DMS114 treated with DMSO at 0.1 percent for 48 hours (cell line): ENCODE data around the gene PRR14.

ENCODE experiments used
- DNase-seq: peaks from one replicate; lab custom pipeline; 2025; ENCODE audit not compliant: unreplicated experiment; lab: John Stamatoyannopoulos, UW

PRR14 gene

GRCh38 chr16:30650369-30651123 is at the start of gene PRR14:
Gene PRR14, plus strand, starts transcription at chr16:30650960. Its CDS starts 686 bp downstream, at chr16:30651646.
- DNase-seq: peak; percentile 98

- no peak for DNase-seq
Measured at GRCh38 chr16:30601966-30602365, 48.8 kb upstream of the PRR14 start.

- no peak for DNase-seq
Measured at GRCh38 chr16:30602616-30603277, 48.0 kb upstream of the PRR14 start.

- no peak for DNase-seq
Measured at GRCh38 chr16:30603945-30604315, 46.8 kb upstream of the PRR14 start.

- no peak for DNase-seq
Measured at GRCh38 chr16:30604316-30604947, 46.3 kb upstream of the PRR14 start.

- DNase-seq: no peak
Measured at GRCh38 chr16:30605158-30605557, 45.6 kb upstream of the PRR14 start.

- no peak for DNase-seq
Measured at GRCh38 chr16:30606004-30606403, 44.8 kb upstream of the PRR14 start.

GRCh38 chr16:30609002-30609925 is 41.5 kb upstream of the PRR14 start:
- no peak for DNase-seq

GRCh38 chr16:30609926-30610839 is 40.6 kb upstream of the PRR14 start, which contains the start of gene ZNF689:
Gene ZNF689, minus strand, starts transcription at chr16:30610389. Its CDS starts 348 bp downstream, at chr16:30610041.
- DNase-seq: peak; percentile 95

- no peak for DNase-seq
Measured at GRCh38 chr16:30615358-30616091, 35.2 kb upstream of the PRR14 start.

GRCh38 chr16:30619202-30619601 is 31.6 kb upstream of the PRR14 start:
- no peak for DNase-seq

GRCh38 chr16:30619638-30620037 is 31.1 kb upstream of the PRR14 start:
- no peak for DNase-seq

- no peak for DNase-seq
Measured at GRCh38 chr16:30620169-30620568, 30.6 kb upstream of the PRR14 start.

GRCh38 chr16:30621765-30622164 is 29.0 kb upstream of the PRR14 start:
- no peak for DNase-seq

- DNase-seq: no peak
Measured at GRCh38 chr16:30622455-30623032, 28.2 kb upstream of the PRR14 start.

GRCh38 chr16:30623536-30624283 is 27.1 kb upstream of the PRR14 start:
- no peak for DNase-seq

GRCh38 chr16:30626236-30626635 is 24.5 kb upstream of the PRR14 start:
- no peak for DNase-seq
